GM19455 (cell line): Measurements from ENCODE around the gene RAD9A.
A peak's percentile ranks its signal among the peaks of the same experiment; 100 is the strongest.
"Not testable (repeated sequence)": the region's sequence is repeated elsewhere in the genome, so short reads cannot be mapped to it uniquely, and the experiment has no call there.

Source experiments
- ATAC-seq: cut with Tn5 transposase; IDR thresholded peaks from one replicate; pipeline ENCODE4 v1.9.1; 2021; ENCODE audit not compliant: unreplicated experiment

The RAD9A gene

GRCh38 chr11:67422891-67423290 lies 31.1 kb downstream of the RAD9A start:
- no peak for ATAC-seq

- no peak for ATAC-seq
Measured at GRCh38 chr11:67423466-67423865, 31.7 kb downstream of the RAD9A start.

- no peak for ATAC-seq
Measured at GRCh38 chr11:67423891-67424613, 32.3 kb downstream of the RAD9A start.

- ATAC-seq = not testable (repeated sequence)
Measured at GRCh38 chr11:67427364-67427859, 35.6 kb downstream of the RAD9A start.

GRCh38 chr11:67428052-67429001 lies 36.5 kb downstream of the RAD9A start, which contains the start of gene RPS6KB2:
RPS6KB2 (plus strand) TSS chr11:67428494; CDS start chr11:67428546, 52 bp downstream.
- ATAC-seq = peak; percentile 73

GRCh38 chr11:67429038-67429668 lies 37.4 kb downstream of the RAD9A start:
- no peak for ATAC-seq

GRCh38 chr11:67429722-67430121 lies 37.9 kb downstream of the RAD9A start:
- ATAC-seq = no peak

GRCh38 chr11:67431346-67432249 lies 39.8 kb downstream of the RAD9A start:
- ATAC-seq = no peak

GRCh38 chr11:67432655-67433349 lies 41.0 kb downstream of the RAD9A start:
- no peak for ATAC-seq

- ATAC-seq = no peak
Measured at GRCh38 chr11:67433536-67434394, 42.0 kb downstream of the RAD9A start.

- ATAC-seq = no peak
Measured at GRCh38 chr11:67434395-67434881, 42.7 kb downstream of the RAD9A start.

GRCh38 chr11:67435031-67435726 lies 43.4 kb downstream of the RAD9A start:
- no peak for ATAC-seq

- ATAC-seq = no peak
Measured at GRCh38 chr11:67435727-67436458, 44.1 kb downstream of the RAD9A start.

GRCh38 chr11:67436459-67437081 lies 44.8 kb downstream of the RAD9A start:
- ATAC-seq = no peak

- ATAC-seq = no peak
Measured at GRCh38 chr11:67437082-67437808, 45.5 kb downstream of the RAD9A start, which contains the start of gene PTPRCAP. PTPRCAP (minus strand) TSS chr11:67437682; CDS start chr11:67437619, 63 bp downstream.

- ATAC-seq = no peak
Measured at GRCh38 chr11:67437809-67438157, 46.0 kb downstream of the RAD9A start.
